ENCODE measurements around the gene CD47.

DNA sequence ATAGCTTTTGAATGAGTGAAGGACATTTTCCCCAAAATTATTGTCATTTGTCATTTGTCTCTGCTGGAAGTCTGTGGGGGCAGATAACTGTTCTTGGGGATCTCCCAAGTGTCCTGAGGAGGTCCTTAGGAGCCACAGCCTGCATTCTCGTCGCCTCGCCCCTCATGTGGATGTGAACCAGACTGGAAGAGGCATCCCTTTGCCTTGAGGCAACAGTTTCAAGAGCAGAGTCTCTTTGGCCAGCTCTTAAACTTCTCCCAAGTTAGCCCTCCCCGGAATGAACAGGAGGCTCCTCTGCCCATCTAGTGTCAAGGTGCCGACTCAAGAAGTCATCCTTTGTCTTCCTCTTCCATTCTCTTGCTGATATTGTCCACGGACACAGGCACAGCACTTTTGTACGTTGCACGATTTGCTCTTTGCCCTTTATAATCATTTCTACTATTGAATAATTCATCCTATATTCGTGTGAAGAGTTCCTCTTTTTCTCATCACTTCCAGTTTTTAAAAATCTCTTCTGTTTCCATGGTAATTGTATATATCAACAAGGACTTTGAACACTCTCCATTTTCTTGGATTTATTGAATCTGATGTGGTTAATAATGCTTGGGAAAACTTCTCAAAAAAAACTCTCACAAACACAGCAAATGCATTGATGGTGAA, 40.8 kb upstream of the CD47 start:
- TF ChIP-seq, protein P1, sequence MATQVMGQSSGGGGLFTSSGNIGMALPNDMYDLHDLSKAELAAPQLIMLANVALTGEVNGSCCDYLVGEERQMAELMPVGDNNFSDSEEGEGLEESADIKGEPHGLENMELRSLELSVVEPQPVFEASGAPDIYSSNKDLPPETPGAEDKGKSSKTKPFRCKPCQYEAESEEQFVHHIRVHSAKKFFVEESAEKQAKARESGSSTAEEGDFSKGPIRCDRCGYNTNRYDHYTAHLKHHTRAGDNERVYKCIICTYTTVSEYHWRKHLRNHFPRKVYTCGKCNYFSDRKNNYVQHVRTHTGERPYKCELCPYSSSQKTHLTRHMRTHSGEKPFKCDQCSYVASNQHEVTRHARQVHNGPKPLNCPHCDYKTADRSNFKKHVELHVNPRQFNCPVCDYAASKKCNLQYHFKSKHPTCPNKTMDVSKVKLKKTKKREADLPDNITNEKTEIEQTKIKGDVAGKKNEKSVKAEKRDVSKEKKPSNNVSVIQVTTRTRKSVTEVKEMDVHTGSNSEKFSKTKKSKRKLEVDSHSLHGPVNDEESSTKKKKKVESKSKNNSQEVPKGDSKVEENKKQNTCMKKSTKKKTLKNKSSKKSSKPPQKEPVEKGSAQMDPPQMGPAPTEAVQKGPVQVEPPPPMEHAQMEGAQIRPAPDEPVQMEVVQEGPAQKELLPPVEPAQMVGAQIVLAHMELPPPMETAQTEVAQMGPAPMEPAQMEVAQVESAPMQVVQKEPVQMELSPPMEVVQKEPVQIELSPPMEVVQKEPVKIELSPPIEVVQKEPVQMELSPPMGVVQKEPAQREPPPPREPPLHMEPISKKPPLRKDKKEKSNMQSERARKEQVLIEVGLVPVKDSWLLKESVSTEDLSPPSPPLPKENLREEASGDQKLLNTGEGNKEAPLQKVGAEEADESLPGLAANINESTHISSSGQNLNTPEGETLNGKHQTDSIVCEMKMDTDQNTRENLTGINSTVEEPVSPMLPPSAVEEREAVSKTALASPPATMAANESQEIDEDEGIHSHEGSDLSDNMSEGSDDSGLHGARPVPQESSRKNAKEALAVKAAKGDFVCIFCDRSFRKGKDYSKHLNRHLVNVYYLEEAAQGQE (IDR thresholded peaks at IDR 0.05; ENCODE audit: insufficient read depth in 1 of 2, low read depth in 2 of 2, low read length in 2 of 2): no peak
- TF ChIP-seq POLR2AphosphoS5 (IDR thresholded peaks at IDR 0.05; ENCODE audit: low read depth, low read length) (no peak), TAF1 (IDR thresholded peaks at IDR 0.05; ENCODE audit: borderline replicate concordance, insufficient read depth, low read length) (no peak), SIN3A (IDR thresholded peaks at IDR 0.05; ENCODE audit: borderline replicate concordance, insufficient read depth, low read length) (no peak)
